ENCODE results near the gene SCNN1G. TPM values are rescaled to one million over a fixed set of nuclear protein-coding genes. Genes with fewer than 3 reads are reported as not detected.

Gene SCNN1G
- total RNA-seq, 4 donors from 2014 or later, result 0.20 TPM; not detected in 3

- no peak for DNase-seq (ENCODE audit: low spot score in 2 of 2)
- WGBS, 2 donors, result 88 to 92% methylated on average over 4 of the region's 4 CpGs
- Histone ChIP-seq H3K36me3 (no peaks in the 10 kb centered on the region), H3K4me3 (no peak overlapping the region), H3K9me3 (no peaks in the 10 kb centered on the region), H3K27ac (no peak overlapping the region), H3K27me3 (no peaks in the 10 kb centered on the region), H3K4me1 (peaks cover 0 to 45% (median 8%) of the 10 kb centered on the region in 4 donors)
- TF ChIP-seq EP300 (IDR thresholded peaks at IDR 0.05) (no peak), POLR2A (IDR thresholded peaks at IDR 0.05) (no peak), CTCF (IDR thresholded peaks at IDR 0.05) (no peak)
Observed at GRCh38 chr16:23147666-23148065, 34.9 kb upstream of the SCNN1G start.

DNA sequence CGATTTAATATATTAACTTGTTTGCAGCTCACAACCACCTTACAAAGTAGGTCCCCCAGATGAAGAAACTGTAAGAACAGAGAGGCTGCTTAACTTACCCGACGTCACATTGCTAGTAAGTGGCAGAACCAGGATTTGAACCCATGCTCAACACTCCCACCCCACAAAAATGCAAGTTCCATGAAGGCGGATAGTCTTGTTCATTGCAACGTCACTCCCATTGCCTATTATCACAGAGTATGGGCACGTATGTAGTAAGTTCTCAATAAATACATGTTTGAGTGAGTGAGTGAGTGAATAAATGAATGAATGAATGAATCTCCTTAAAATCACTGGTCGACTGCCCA is 34.4 kb upstream of the SCNN1G start:
- no peaks in the 10 kb centered on the region for H3K27me3 ChIP-seq
- no peak for TF ChIP-seq POLR2A (IDR thresholded peaks at IDR 0.05)
- no peak for TF ChIP-seq CTCF (IDR thresholded peaks at IDR 0.05)
- TF ChIP-seq EP300 (IDR thresholded peaks at IDR 0.05), result no peak
- 54 to 57% methylated on average over 7 of the region's 7 CpGs for WGBS, 2 donors
- peaks cover 0 to 40% (median 8%) of the 10 kb centered on the region in 4 donors for H3K4me1 ChIP-seq
- no peak for DNase-seq (ENCODE audit: low spot score in 2 of 2)
- peak overlapping the region; percentile 53 to 74 (median 66) for H3K4me3 ChIP-seq
- no peaks in the 10 kb centered on the region for H3K36me3 ChIP-seq
- no peaks in the 10 kb centered on the region for H3K9me3 ChIP-seq
- peak overlapping the region in 2 of 4 donors; percentile 74 to 83 for H3K27ac ChIP-seq

DNA sequence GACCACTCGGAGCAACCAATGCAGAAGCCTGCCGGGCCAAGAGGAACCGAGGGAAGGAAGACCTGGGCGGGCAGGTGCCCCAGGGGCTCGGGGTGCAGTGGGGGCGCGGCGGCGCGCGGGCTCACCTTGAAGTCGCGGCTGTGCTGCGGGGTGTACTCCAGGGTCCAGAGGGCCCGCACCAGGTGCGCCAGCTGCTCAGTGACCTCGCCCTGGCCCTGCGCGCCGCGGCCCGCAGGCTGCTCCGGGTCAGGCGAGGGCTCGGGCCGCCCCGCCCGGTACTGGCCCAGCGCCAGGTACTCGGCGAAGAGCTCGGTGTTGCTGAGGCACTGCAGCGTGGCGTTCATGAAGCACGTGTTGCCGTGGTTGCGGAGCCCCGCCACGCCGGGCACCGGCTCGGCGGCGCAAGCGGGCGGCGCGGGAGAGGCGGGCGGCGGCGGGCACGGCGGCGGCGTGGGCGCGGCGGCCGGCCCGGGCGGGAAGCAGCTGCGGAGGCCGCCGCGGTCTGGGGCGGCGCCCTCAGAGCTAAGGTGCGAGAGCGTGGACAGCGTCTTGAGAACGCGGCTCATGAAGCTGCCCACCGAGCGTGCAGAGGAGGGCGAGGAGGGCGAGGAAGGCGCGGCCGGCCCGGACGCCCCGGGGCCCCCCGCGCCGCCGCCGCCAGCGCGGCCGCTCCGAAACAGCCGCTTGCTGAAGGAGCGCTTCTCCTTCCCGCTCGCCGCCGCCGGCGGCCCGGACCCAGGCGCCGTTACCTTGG is 33.9 kb upstream of the SCNN1G start:
- peak in 1 of 2 donors; percentile 8 for TF ChIP-seq EP300 (IDR thresholded peaks at IDR 0.05)
- TF ChIP-seq CTCF (IDR thresholded peaks at IDR 0.05), result no peak
- Histone ChIP-seq H3K36me3 (no peaks in the 10 kb centered on the region), H3K4me3 (peak overlapping the region; percentile 53 to 74 (median 66)), H3K27me3 (no peaks in the 10 kb centered on the region), H3K4me1 (peaks cover 0 to 35% (median 8%) of the 10 kb centered on the region in 4 donors), H3K27ac (peak overlapping the region in 2 of 4 donors; percentile 74 to 83), H3K9me3 (no peaks in the 10 kb centered on the region)
- peak; percentile 27 to 29 for DNase-seq (ENCODE audit: low spot score in 2 of 2)
- WGBS, 2 donors, result 0 to 2% methylated on average over 14 to 19 of the region's 103 CpGs

- peak within 1 kb of the TSS; percentile 53 to 74 (median 66) for H3K4me3 ChIP-seq
- peaks cover 0 to 32% (median 8%) of the 10 kb centered on the region in 4 donors for H3K4me1 ChIP-seq
- no peaks in the 10 kb centered on the region for H3K27me3 ChIP-seq
- 1 to 6% methylated on average over 10 to 36 of the region's 75 CpGs for WGBS, 2 donors
- peak in 1 of 2 donors; percentile 76 for TF ChIP-seq EP300 (IDR thresholded peaks at IDR 0.05)
- peak in 1 of 5 experiments; percentile 33 for TF ChIP-seq CTCF (IDR thresholded peaks at IDR 0.05)
- TF ChIP-seq POLR2A (IDR thresholded peaks at IDR 0.05), result peak in 1 of 2 donors; percentile 58
- H3K27ac ChIP-seq, result peak within 1 kb of the TSS in 2 of 4 donors; percentile 74 to 83
- H3K9me3 ChIP-seq, result no peaks in the 10 kb centered on the region
- H3K36me3 ChIP-seq, result no peaks in the 10 kb centered on the region
- peak; percentile 84 for DNase-seq (ENCODE audit: low spot score in 2 of 2)
Observed at GRCh38 chr16:23149267-23149992, 33.1 kb upstream of the SCNN1G start, which contains the start of gene USP31. Gene USP31 (minus strand): TSS chr16:23149452. CDS start chr16:23149270, 182 bp downstream.

DNA sequence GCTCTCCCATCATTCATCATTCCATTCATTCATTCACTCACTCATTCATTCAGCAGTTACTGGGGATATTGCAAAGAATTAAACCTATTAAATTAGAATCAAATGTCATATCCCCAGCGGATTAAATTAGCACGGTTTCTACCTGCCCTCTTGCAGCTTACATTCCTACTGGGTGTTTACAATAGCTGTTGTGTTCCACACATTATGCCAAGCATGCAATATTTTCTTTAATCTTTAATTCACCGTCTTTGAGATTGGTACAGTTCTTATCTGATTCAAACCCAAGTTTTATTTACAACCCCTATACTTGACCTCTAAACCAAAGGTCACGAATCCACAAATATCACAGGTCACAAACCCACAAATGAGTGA is 32.6 kb upstream of the SCNN1G start:
- no peak for TF ChIP-seq EP300 (IDR thresholded peaks at IDR 0.05)
- no peak for TF ChIP-seq POLR2A (IDR thresholded peaks at IDR 0.05)
- no peak for TF ChIP-seq CTCF (IDR thresholded peaks at IDR 0.05)
- Histone ChIP-seq H3K36me3 (no peaks in the 10 kb centered on the region), H3K9me3 (no peaks in the 10 kb centered on the region), H3K27ac (no peak overlapping the region), H3K4me1 (peaks cover 0 to 32% (median 8%) of the 10 kb centered on the region in 4 donors), H3K27me3 (no peaks in the 10 kb centered on the region), H3K4me3 (peak overlapping the region; percentile 21 to 74 (median 41))
- DNase-seq (ENCODE audit: low spot score in 2 of 2), result no peak
- 49 to 57% methylated on average over 4 of the region's 4 CpGs for WGBS, 2 donors

Measured in tibial nerve (tissue), 4 donors.